ENCODE measurements around the gene MAP6.
"Not testable (repeated sequence)": the region's sequence is repeated elsewhere in the genome, so short reads cannot be mapped to it uniquely, and the experiment has no call there.

The MAP6 gene

GRCh38 chr11:75586395-75586794 lies 82.4 kb downstream of the MAP6 start:
- Histone ChIP-seq H3K9me3 (ENCODE audit: control insufficient read depth in 2 of 2, low read length in 2 of 2) (no peaks in the 10 kb centered on the region), H3K27ac (ENCODE audit: low read depth in 2 of 2, low read length in 2 of 2) (no peak overlapping the region), H3K27me3 (ENCODE audit: control insufficient read depth in 2 of 2, insufficient read depth in 2 of 2, low read length in 2 of 2) (no peaks in the 10 kb centered on the region), H3K4me1 (ENCODE audit: control insufficient read depth in 2 of 2, insufficient read depth in 2 of 2, low read length in 2 of 2) (peaks cover 4 to 10% of the 10 kb centered on the region in 2 donors), H3K4me3 (ENCODE audit: low read length in 2 of 2) (no peak overlapping the region), H3K9ac (ENCODE audit: low read depth in 1 of 2, low read length in 2 of 2) (no peak overlapping the region), H3K36me3 (ENCODE audit: control insufficient read depth in 2 of 2, insufficient read depth in 2 of 2, low read length in 2 of 2) (no peaks in the 10 kb centered on the region)

DNA sequence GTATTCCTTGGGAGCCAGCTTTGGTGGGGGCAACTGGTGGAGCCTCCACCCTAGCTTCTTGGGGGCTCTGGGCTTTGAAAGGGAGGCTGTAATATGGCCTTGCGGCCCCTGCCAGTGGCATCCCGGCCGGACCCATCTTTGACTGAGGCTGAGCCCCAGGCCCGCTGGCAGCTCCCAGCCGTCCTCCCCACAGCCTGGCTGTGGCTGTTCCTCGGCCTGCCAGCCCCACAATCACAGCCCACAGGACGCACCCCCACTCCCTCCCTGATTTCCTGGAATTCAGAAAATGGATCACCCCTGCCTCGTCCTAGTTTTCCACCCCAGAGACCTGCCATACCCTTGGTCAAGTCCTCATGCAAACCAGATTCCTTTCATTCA lies 83.6 kb downstream of the MAP6 start:
- Histone ChIP-seq H3K27me3 (ENCODE audit: control insufficient read depth in 2 of 2, insufficient read depth in 2 of 2, low read length in 2 of 2) (no peaks in the 10 kb centered on the region), H3K4me3 (ENCODE audit: low read length in 2 of 2) (no peak overlapping the region), H3K9me3 (ENCODE audit: control insufficient read depth in 2 of 2, low read length in 2 of 2) (no peaks in the 10 kb centered on the region), H3K9ac (ENCODE audit: low read depth in 1 of 2, low read length in 2 of 2) (no peak overlapping the region), H3K27ac (ENCODE audit: low read depth in 2 of 2, low read length in 2 of 2) (no peak overlapping the region), H3K36me3 (ENCODE audit: control insufficient read depth in 2 of 2, insufficient read depth in 2 of 2, low read length in 2 of 2) (no peaks in the 10 kb centered on the region), H3K4me1 (ENCODE audit: control insufficient read depth in 2 of 2, insufficient read depth in 2 of 2, low read length in 2 of 2) (peaks cover 4 to 10% of the 10 kb centered on the region in 2 donors)

DNA sequence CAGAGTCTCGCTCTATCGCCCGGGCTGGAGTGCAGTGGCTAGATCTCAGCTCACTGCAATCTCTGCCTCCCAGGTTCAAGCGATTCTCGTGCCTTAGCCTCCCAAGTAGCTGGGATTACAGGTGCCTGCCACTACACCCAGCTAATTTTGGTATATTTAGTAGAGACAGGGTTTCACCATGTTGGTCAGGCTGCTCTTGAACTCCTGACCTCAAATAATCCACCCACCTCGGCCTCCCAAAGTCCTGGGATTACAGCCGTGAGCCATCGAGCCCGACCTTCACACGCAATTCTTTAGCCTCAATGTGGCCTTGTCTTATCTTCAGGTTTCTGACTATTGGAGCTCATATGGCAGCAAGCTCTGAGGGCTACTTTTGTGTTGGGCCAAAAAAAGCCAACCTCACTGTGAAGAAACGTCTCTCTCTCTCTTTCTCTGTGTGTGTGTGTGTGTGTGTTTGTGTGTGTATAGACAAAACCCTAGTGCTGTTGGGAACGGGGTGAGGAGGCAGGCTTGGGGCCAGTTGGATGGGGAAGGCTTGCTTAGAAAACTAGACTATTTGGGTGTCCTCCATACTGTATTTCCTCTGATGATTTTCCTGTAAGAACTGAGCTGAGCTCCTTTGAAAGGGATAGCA lies 84.1 kb downstream of the MAP6 start:
- not testable (repeated sequence) for H3K9me3 ChIP-seq (ENCODE audit: control insufficient read depth in 2 of 2, low read length in 2 of 2); H3K36me3 ChIP-seq (ENCODE audit: control insufficient read depth in 2 of 2, insufficient read depth in 2 of 2, low read length in 2 of 2); H3K27me3 ChIP-seq (ENCODE audit: control insufficient read depth in 2 of 2, insufficient read depth in 2 of 2, low read length in 2 of 2); H3K9ac ChIP-seq (ENCODE audit: low read depth in 1 of 2, low read length in 2 of 2); H3K4me3 ChIP-seq (ENCODE audit: low read length in 2 of 2)
- peaks cover 4 to 10% of the 10 kb centered on the region in 2 donors for H3K4me1 ChIP-seq (ENCODE audit: control insufficient read depth in 2 of 2, insufficient read depth in 2 of 2, low read length in 2 of 2)
- H3K27ac ChIP-seq (ENCODE audit: low read depth in 2 of 2, low read length in 2 of 2), result peak overlapping the region; percentile 77 to 85

DNA sequence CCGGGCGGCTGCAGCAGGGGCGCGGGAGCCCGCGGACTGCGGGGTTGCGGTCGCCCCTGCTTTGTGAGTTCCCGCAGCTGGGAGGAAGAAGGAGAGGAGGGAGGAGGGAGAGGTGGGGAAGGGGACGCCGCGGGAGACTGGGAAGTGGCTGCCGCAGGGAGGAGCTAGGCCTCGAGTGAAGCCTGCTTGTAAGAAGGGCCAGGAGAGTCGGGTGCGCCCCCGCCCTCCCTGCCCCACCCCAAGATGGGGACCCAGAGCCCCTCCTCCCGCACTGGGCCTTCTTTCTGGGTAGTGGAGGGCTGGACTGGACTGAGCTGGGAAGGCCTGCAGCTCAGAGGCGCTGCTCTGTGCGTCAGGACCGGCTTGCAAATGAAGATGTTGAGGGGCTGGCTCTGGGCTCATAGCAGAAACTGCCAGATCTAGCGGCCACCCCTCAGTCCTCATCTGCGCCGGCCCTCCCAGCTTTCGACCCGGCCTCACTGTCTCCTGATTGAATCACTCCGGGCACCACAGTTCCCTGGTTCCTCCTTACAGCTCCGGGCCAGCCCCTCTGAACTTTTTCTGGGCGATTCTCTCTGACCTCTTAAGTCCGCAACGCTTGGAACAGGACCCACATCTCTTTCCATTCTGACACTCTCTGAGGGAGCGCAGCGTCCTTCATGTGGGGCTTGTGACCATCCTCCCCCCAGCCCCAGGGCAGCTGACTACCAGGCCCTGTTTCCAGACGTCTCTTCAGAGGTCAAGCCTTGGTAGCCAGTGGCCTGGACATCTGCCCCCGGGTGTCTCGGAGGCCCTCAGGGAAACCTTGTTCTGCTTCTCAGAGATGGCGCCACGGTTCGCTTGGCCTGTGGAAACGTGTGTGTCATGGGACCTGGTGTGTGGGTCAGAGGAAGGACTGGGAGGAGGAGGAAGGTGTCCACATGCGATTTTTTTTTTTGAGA lies 84.8 kb downstream of the MAP6 start:
- H3K4me3 ChIP-seq (ENCODE audit: low read length in 2 of 2), result peak overlapping the region; percentile 58 to 78
- H3K27me3 ChIP-seq (ENCODE audit: control insufficient read depth in 2 of 2, insufficient read depth in 2 of 2, low read length in 2 of 2), result no peaks in the 10 kb centered on the region
- peak overlapping the region; percentile 70 to 71 for H3K9ac ChIP-seq (ENCODE audit: low read depth in 1 of 2, low read length in 2 of 2)

DNA sequence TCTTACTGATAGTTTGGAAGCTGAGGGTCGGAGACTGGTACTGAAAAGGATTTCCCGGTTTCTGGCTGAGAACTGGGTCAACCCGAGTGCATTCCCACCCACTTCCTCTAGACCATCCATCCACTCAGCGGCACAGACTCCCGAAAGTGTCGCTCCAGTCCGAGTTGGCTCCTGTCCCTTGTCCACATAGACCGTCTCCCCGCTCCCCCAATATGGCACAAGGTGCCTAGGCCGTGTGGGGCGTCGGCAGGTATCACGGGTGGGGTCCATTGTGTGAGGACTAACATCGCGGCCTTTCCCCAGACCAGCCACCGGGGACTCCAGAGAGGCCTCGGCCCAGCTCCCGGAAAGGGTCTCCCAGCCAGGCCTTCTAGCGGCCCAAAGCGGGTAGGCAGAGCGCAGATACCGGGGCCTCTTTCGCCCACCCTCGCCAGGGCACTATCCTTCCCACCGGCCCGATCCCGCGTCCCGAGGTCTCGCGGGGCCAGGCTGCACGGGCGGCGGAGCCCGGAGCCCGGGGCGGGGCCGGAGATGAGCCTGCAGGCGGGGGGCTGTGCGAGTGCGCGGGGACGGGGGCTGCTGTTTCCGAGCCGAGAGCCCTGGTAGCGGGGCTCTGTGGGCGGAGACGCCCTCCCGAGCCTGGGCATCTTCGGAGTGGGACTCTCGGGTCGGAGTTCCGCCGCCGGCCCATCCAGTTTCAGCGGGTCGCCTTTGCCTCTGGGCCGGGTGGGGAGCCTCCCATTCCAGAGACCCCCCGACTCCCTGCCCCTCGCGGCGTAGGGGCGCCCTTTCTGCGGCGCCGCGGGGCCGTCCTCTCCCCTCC lies 85.7 kb downstream of the MAP6 start:
- no peaks in the 10 kb centered on the region for H3K27me3 ChIP-seq (ENCODE audit: control insufficient read depth in 2 of 2, insufficient read depth in 2 of 2, low read length in 2 of 2)
- H3K9me3 ChIP-seq (ENCODE audit: control insufficient read depth in 2 of 2, low read length in 2 of 2), result no peaks in the 10 kb centered on the region
- peak overlapping the region; percentile 58 to 78 for H3K4me3 ChIP-seq (ENCODE audit: low read length in 2 of 2)
- H3K4me1 ChIP-seq (ENCODE audit: control insufficient read depth in 2 of 2, insufficient read depth in 2 of 2, low read length in 2 of 2), result peaks cover 4 to 10% of the 10 kb centered on the region in 2 donors
- peak overlapping the region; percentile 77 to 85 for H3K27ac ChIP-seq (ENCODE audit: low read depth in 2 of 2, low read length in 2 of 2)
- no peaks in the 10 kb centered on the region for H3K36me3 ChIP-seq (ENCODE audit: control insufficient read depth in 2 of 2, insufficient read depth in 2 of 2, low read length in 2 of 2)
- peak overlapping the region; percentile 70 to 71 for H3K9ac ChIP-seq (ENCODE audit: low read depth in 1 of 2, low read length in 2 of 2)

More for the DNA sequence above, 84.8 kb downstream of the MAP6 start:
- Histone ChIP-seq H3K9me3 (ENCODE audit: control insufficient read depth in 2 of 2, low read length in 2 of 2) (no peaks in the 10 kb centered on the region), H3K27ac (ENCODE audit: low read depth in 2 of 2, low read length in 2 of 2) (peak overlapping the region; percentile 77 to 85), H3K4me1 (ENCODE audit: control insufficient read depth in 2 of 2, insufficient read depth in 2 of 2, low read length in 2 of 2) (peaks cover 4 to 10% of the 10 kb centered on the region in 2 donors), H3K36me3 (ENCODE audit: control insufficient read depth in 2 of 2, insufficient read depth in 2 of 2, low read length in 2 of 2) (no peaks in the 10 kb centered on the region)

- Histone ChIP-seq H3K27ac (ENCODE audit: low read depth in 2 of 2, low read length in 2 of 2) (peak overlapping the region; percentile 77 to 85), H3K4me1 (ENCODE audit: control insufficient read depth in 2 of 2, insufficient read depth in 2 of 2, low read length in 2 of 2) (peaks cover 4 to 10% of the 10 kb centered on the region in 2 donors), H3K9me3 (ENCODE audit: control insufficient read depth in 2 of 2, low read length in 2 of 2) (no peaks in the 10 kb centered on the region), H3K9ac (ENCODE audit: low read depth in 1 of 2, low read length in 2 of 2) (peak overlapping the region in 1 of 2 donors; percentile 71), H3K27me3 (ENCODE audit: control insufficient read depth in 2 of 2, insufficient read depth in 2 of 2, low read length in 2 of 2) (no peaks in the 10 kb centered on the region), H3K36me3 (ENCODE audit: control insufficient read depth in 2 of 2, insufficient read depth in 2 of 2, low read length in 2 of 2) (no peaks in the 10 kb centered on the region), H3K4me3 (ENCODE audit: low read length in 2 of 2) (peak overlapping the region in 1 of 2 donors; percentile 78)
Measured at GRCh38 chr11:75582506-75582894, 86.3 kb downstream of the MAP6 start.

GRCh38 chr11:75579841-75580240 lies 89.0 kb downstream of the MAP6 start:
- Histone ChIP-seq H3K27ac (ENCODE audit: low read depth in 2 of 2, low read length in 2 of 2) (no peak overlapping the region), H3K9ac (ENCODE audit: low read depth in 1 of 2, low read length in 2 of 2) (no peak overlapping the region), H3K9me3 (ENCODE audit: control insufficient read depth in 2 of 2, low read length in 2 of 2) (no peaks in the 10 kb centered on the region), H3K4me1 (ENCODE audit: control insufficient read depth in 2 of 2, insufficient read depth in 2 of 2, low read length in 2 of 2) (peaks cover 7 to 10% of the 10 kb centered on the region in 2 donors), H3K27me3 (ENCODE audit: control insufficient read depth in 2 of 2, insufficient read depth in 2 of 2, low read length in 2 of 2) (no peaks in the 10 kb centered on the region), H3K4me3 (ENCODE audit: low read length in 2 of 2) (no peak overlapping the region), H3K36me3 (ENCODE audit: control insufficient read depth in 2 of 2, insufficient read depth in 2 of 2, low read length in 2 of 2) (no peaks in the 10 kb centered on the region)

DNA sequence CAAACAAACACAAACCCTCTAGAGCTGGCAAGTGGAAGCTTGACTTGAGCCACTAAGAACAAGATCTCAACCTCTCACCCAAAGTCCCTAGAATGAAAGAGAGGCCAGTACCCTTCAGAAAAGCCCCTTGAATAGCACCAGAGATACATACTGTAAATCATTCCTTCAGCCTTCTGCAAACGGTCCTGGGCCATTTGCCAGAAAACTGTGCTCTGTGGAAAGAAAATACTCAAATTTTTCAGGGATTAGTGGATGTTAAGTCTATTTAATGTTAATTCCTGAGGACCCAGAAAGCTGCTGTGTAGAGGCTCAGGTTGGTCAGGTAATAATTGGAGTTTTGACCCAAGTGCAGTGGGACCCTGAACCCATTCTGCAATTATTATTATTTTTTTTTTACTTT lies 89.9 kb downstream of the MAP6 start:
- H3K9ac ChIP-seq (ENCODE audit: low read depth in 1 of 2, low read length in 2 of 2), result no peak overlapping the region
- no peaks in the 10 kb centered on the region for H3K27me3 ChIP-seq (ENCODE audit: control insufficient read depth in 2 of 2, insufficient read depth in 2 of 2, low read length in 2 of 2)
- H3K36me3 ChIP-seq (ENCODE audit: control insufficient read depth in 2 of 2, insufficient read depth in 2 of 2, low read length in 2 of 2), result peaks cover 0 to 2% of the 10 kb centered on the region in 2 donors
- peaks cover 4 to 6% of the 10 kb centered on the region in 2 donors for H3K4me1 ChIP-seq (ENCODE audit: control insufficient read depth in 2 of 2, insufficient read depth in 2 of 2, low read length in 2 of 2)
- no peaks in the 10 kb centered on the region for H3K9me3 ChIP-seq (ENCODE audit: control insufficient read depth in 2 of 2, low read length in 2 of 2)
- H3K27ac ChIP-seq (ENCODE audit: low read depth in 2 of 2, low read length in 2 of 2), result no peak overlapping the region
- no peak overlapping the region for H3K4me3 ChIP-seq (ENCODE audit: low read length in 2 of 2)

- Histone ChIP-seq H3K4me1 (ENCODE audit: control insufficient read depth in 2 of 2, insufficient read depth in 2 of 2, low read length in 2 of 2) (peaks cover 0 to 2% of the 10 kb centered on the region in 2 donors), H3K27ac (ENCODE audit: low read depth in 2 of 2, low read length in 2 of 2) (no peak overlapping the region)
Measured at GRCh38 chr11:75577207-75577606, 91.6 kb downstream of the MAP6 start.

More at GRCh38 chr11:75577207-75577606, 91.6 kb downstream of the MAP6 start:
- Histone ChIP-seq H3K36me3 (ENCODE audit: control insufficient read depth in 2 of 2, insufficient read depth in 2 of 2, low read length in 2 of 2) (peaks cover 13 to 19% of the 10 kb centered on the region in 2 donors), H3K4me3 (ENCODE audit: low read length in 2 of 2) (no peak overlapping the region), H3K27me3 (ENCODE audit: control insufficient read depth in 2 of 2, insufficient read depth in 2 of 2, low read length in 2 of 2) (no peaks in the 10 kb centered on the region), H3K9me3 (ENCODE audit: control insufficient read depth in 2 of 2, low read length in 2 of 2) (no peaks in the 10 kb centered on the region), H3K9ac (ENCODE audit: low read depth in 1 of 2, low read length in 2 of 2) (no peak overlapping the region)

Data from mucosa of rectum (tissue), 2 donors.